GM18520 (cell line): Measurements from ENCODE around the gene CHD9.

Experiments used
- ATAC-seq: cut with Tn5 transposase; IDR thresholded peaks from one replicate; pipeline ENCODE4 v1.9.1; 2021; ENCODE audit not compliant: unreplicated experiment

The CHD9 gene

DNA sequence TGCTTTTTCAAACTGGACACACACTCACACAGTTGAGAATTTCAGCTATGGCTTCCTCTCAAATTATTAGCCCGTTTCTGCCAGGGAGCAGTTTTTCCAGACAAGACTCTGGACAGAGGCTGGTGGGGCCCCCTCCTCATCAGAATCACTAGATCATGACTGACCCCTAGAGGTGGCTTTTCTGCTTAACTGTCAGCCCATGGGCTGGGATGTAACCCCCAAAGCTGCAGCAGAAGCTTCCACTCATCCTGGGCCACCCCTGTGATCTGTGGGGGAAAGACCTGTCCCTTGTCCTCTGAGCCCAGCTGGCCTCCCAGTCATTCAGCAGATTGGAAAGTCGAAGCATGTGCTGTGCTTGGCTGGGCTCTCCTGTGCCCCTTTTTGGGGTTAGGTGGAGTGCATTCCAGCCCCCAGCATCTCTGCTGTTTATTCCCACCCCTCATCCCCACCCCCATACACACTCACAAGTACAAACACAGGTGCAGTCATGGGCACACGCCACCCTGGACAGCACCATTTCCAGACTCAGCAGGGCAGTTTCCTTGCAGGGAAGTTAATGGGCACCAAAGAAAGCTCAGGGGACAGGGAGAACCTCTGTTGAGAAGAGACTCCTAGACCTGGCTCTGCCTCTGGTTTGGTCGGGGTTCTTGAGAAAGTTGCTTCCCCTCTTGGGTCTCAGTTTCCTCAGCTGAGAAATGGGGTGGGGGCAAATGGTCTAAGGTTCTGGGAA is 301.9 kb downstream of the CHD9 start:
- ATAC-seq = no peak

GRCh38 chr16:53357208-53357586 is 302.4 kb downstream of the CHD9 start:
- no peak for ATAC-seq

DNA sequence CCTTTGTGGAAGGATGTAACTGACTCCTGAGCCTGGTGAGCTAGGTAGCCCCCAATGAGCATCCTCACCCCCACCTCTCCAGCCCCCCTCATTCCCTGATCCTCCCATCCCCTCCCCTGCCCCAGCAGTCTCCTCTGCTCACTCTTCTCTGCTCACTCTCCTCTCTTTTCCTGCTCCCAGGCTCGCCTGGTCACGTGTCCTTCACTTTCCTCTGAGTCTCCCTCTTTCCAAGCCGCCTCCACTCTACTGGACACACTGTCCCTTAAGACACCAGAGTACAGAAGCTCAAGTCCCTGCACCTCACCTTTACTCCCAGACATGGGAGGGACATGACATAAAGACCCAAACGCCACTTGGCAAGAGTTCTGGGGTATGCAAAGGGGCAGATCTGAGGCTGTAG is 303.2 kb downstream of the CHD9 start:
- ATAC-seq = no peak

GRCh38 chr16:53358884-53359283 is 304.1 kb downstream of the CHD9 start:
- ATAC-seq = no peak

DNA sequence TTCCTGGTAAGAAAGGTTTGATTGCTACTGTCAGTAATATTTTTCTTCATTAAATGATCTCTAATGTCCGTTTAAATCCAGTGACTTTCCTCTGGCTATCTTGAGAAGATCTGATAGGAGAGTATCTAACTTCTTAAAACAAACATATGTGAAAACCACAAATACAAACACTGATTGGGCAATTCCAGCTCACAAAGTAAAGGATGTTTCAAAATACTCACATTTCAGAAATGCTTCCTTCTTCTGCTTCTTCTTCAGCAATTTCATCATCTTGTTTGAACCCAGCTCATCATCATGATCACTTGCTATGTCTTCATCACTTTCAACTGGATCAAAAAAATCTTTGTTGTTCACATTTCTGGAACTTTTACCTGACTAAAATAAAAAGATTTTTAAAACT is 315.1 kb downstream of the CHD9 start:
- no peak for ATAC-seq

- ATAC-seq = no peak
Observed at GRCh38 chr16:53370827-53371226, 316.0 kb downstream of the CHD9 start.

DNA sequence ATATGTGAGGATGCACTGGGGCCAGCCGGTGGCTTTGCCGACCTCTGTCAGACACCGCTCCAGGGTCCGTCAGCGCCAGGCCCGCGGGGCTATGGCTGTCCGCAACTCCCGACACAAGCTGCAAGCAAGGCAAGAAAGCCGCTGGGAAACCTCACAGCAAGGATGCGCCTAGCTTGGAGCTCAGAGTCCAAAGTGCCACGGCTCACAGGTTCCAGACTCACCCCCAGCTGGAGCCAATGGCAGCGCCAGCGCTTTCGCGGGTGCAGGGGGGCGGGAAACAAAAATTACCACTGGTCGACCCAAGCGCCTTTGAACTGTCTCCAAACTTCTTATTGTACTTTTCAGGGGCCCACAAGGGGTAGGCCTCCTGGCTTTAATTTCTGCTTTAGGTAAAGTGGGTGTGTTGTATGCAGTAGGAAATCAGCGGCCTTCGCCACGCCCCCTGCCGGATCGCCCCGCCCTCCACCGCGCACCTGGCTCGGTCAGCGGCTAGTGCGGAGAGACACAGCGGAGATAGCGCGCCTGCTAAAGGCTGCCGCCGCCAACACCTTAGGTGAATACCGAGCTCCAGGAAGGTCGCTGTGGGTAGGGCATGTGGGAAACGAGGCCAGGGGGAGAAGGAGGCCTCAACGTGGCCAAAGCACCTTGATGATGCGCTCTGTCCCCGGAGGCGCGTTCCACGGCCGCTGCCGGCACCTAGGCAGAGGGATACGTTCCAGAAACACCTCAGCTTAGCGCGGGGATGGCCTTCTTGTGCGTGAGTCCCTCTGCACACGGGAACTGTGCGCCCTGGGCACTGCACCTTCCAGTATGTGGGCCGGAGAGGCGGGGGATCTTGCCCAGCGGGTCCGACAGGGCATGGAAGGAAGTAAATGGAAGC is 318.4 kb downstream of the CHD9 start:
- ATAC-seq = no peak

GRCh38 chr16:53374800-53375199 is 320.0 kb downstream of the CHD9 start:
- no peak for ATAC-seq

DNA sequence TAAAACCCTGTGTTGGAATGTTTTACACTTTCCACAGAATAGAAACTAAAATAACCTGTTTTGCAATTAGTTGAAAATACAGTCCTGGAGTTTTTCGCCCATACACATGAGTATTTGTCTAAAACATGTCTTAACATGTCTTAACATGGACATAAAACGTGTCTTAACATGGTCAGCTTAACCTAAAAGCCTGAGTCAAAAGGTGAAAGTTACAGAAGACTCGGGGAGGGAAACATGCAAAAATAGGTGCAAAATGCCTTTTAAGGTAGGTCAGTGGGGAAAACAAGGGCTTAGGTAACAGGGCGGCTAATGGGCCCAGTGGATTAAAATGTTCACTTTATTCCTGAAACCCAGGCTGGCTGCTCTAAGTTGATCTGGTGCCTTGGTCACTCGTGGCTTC is 323.3 kb downstream of the CHD9 start:
- no peak for ATAC-seq
